CD14-positive monocyte (primary cell): ENCODE results near the gene CTBP2. TPM values are rescaled to one million over a fixed set of nuclear protein-coding genes. Genes with fewer than 3 reads are reported as not detected.

ENCODE experiments used
- DNase-seq, 3 donors: peaks; one replicate each; pipeline ENCODE4 v3.0.0-alpha.2; 2011 to 2022
- H2AFZ ChIP-seq: 2 replicates; pipeline ENCODE4 v1.6.0; 2012; ENCODE audit warnings: mild to moderate bottlenecking, low read depth, low read length, inconsistent platforms; ENCODE audit not compliant: insufficient read depth, poor library complexity, severe bottlenecking
- H3K27ac ChIP-seq, 2 donors: 1 replicate in 1 of 2; 2 replicates in 1 of 2; pipeline ENCODE4 v1.5.1; 2012 to 2013; ENCODE audit warnings: low read length in 2 of 2, control low read depth in 1 of 2, inconsistent platforms in 1 of 2, low read depth in 1 of 2, mild to moderate bottlenecking in 1 of 2
- H3K27me3 ChIP-seq, 2 donors: one replicate each; pipeline versions ENCODE4 v1.6.0 to v1.6.1; 2011 to 2013; ENCODE audit warnings: low read length in 2 of 2; ENCODE audit not compliant: control insufficient read depth in 2 of 2, insufficient read depth in 2 of 2
- H3K36me3 ChIP-seq, 2 donors: replicated peaks in 1 of 2; 1 replicate in 1 of 2; 2 replicates in 1 of 2; pipeline versions ENCODE4 v1.5.1 to v1.6.1; 2012 to 2013; ENCODE audit warnings: low read length in 2 of 2, control low read depth in 1 of 2, inconsistent platforms in 1 of 2, mild to moderate bottlenecking in 1 of 2; ENCODE audit not compliant: insufficient read depth in 2 of 2, control insufficient read depth in 1 of 2
- H3K4me1 ChIP-seq, 2 donors: 1 replicate in 1 of 2; 2 replicates in 1 of 2; pipeline versions ENCODE4 v1.5.1 to v1.6.1; 2012 to 2013; ENCODE audit warnings: low read length in 2 of 2, control low read depth in 1 of 2, inconsistent platforms in 1 of 2, mild to moderate bottlenecking in 1 of 2, moderate library complexity in 1 of 2; ENCODE audit not compliant: insufficient read depth in 2 of 2, control insufficient read depth in 1 of 2
- H3K4me2 ChIP-seq: replicated peaks from 2 replicates; pipeline ENCODE3; 2012; ENCODE audit warnings: low read length, moderate library complexity, mild to moderate bottlenecking; ENCODE audit not compliant: poor library complexity, severe bottlenecking; ENCODE audit errors: extremely low read depth
- H3K4me3 ChIP-seq, 3 experiments: fragments of 200-600 bp in 1 of 3; sonication (generic) in 1 of 3; replicated peaks in 1 of 3; 1 replicate in 2 of 3; 2 replicates in 1 of 3; pipeline ENCODE4 v1.5.1; 2011 to 2013; ENCODE audit warnings: low read length in 3 of 3, mild to moderate bottlenecking in 3 of 3, control low read depth in 2 of 3, low read depth in 2 of 3, inconsistent platforms in 1 of 3, moderate library complexity in 1 of 3
- H3K79me2 ChIP-seq: 2 replicates; pipeline ENCODE4 v1.6.0; 2012; ENCODE audit warnings: mild to moderate bottlenecking, control low read depth, inconsistent platforms, low read length, moderate library complexity; ENCODE audit not compliant: insufficient read depth
- H3K9ac ChIP-seq: 2 replicates; pipeline ENCODE4 v1.6.0; 2017; ENCODE audit warnings: low read length, mild to moderate bottlenecking; ENCODE audit not compliant: insufficient read depth, poor library complexity, severe bottlenecking
- H3K9me3 ChIP-seq, 2 donors: replicated peaks in 1 of 2; 1 replicate in 1 of 2; 2 replicates in 1 of 2; pipeline versions ENCODE4 v1.5.1 to v1.6.1; 2012 to 2013; ENCODE audit warnings: low read length in 2 of 2, control low read depth in 1 of 2; ENCODE audit not compliant: control insufficient read depth in 1 of 2, insufficient read depth in 1 of 2
- H4K20me1 ChIP-seq: 2 replicates; pipeline ENCODE4 v1.6.0; 2012; ENCODE audit warnings: mild to moderate bottlenecking, low read length, control low read depth, moderate library complexity; ENCODE audit not compliant: insufficient read depth
- H3K27ac Mint-ChIP-seq, 7 donors: one replicate each; pipeline ENCODE4 v1.8.0; 2020; ENCODE audit warnings: mild to moderate bottlenecking in 7 of 7, mixed read lengths in 7 of 7, moderate library complexity in 6 of 7, inconsistent platforms in 2 of 7
- H3K27me3 Mint-ChIP-seq, 3 donors: one replicate each; pipeline ENCODE4 v1.8.0; 2021 to 2022; ENCODE audit warnings: low read depth in 3 of 3, mild to moderate bottlenecking in 3 of 3, mixed read lengths in 3 of 3, moderate library complexity in 3 of 3, inconsistent platforms in 1 of 3
- H3K36me3 Mint-ChIP-seq, 2 donors: one replicate each; pipeline ENCODE4 v1.8.0; 2020; ENCODE audit warnings: mixed read lengths in 2 of 2, inconsistent platforms in 1 of 2, mild to moderate bottlenecking in 1 of 2
- H3K4me1 Mint-ChIP-seq: one replicate; pipeline ENCODE4 v1.8.0; 2020; ENCODE audit warnings: mild to moderate bottlenecking, mixed read lengths
- H3K4me3 Mint-ChIP-seq, 2 donors: one replicate each; pipeline ENCODE4 v1.8.0; 2020; ENCODE audit warnings: mild to moderate bottlenecking in 2 of 2, mixed read lengths in 2 of 2, moderate library complexity in 1 of 2
- H3K9me3 Mint-ChIP-seq, 7 donors: one replicate each; pipeline ENCODE4 v1.8.0; 2020 to 2022; ENCODE audit warnings: mixed read lengths in 7 of 7, mild to moderate bottlenecking in 6 of 7, moderate library complexity in 6 of 7, inconsistent platforms in 2 of 7
- CTCF ChIP-seq: fragments of 200-600 bp; IDR thresholded peaks from one replicate; pipeline ENCODE4 v1.8.0; 2022; ENCODE audit warnings: antibody characterized with exemption, mild to moderate bottlenecking
- WGBS: methylation state at CpG from one replicate; pipeline ENCODE4 v1.1.5; 2013; ENCODE audit warnings: missing lambda C conversion rate; ENCODE audit not compliant: insufficient coverage; 5-methylcytosine and 5-hydroxymethylcytosine counted together
- intact Hi-C, 2 donors: fragments of 100-400 bp; cut with micrococcal nuclease; formaldehyde crosslinking; loops; one replicate each; pipeline versions ENCODE4 v1.15.0 to v1.15.1; 2023
- polyA plus RNA-seq, 3 donors: library from polyadenylated mRNA; depleted of rRNA in 1 of 3; unstranded in 2 of 3; stranded (reverse) in 1 of 3; fragments of 300-500 nt in 2 of 3; fragments of >200 nt in 1 of 3; fragmentation: Illumina TruSeq in 2 of 3; gene quantifications; 1 replicate in 2 of 3; 2 replicates in 1 of 3; pipeline ENCODE4 v1.2.3, GENCODE V29; 2012 to 2021

CTBP2 gene
- polyA plus RNA-seq, 3 donors: 40.9 to 87.1 (median 41.1) TPM

GRCh38 chr10:125199270-125199669 lies 38.9 kb upstream of the CTBP2 start:
- H2AFZ ChIP-seq: no peak overlapping the region
- Mint-ChIP-seq H3K4me1 (no peaks in the 10 kb centered on the region), H3K36me3 (no peaks in the 10 kb centered on the region), H3K27me3 (peaks cover 12 to 22% (median 12%) of the 10 kb centered on the region in 3 donors), H3K9me3 (no peaks in the 10 kb centered on the region), H3K27ac (no peak overlapping the region), H3K4me3 (no peak overlapping the region)
- no peaks in the 10 kb centered on the region for H3K79me2 ChIP-seq
- H3K27me3 ChIP-seq: peaks cover 0 to 6% of the 10 kb centered on the region in 2 donors
- H3K9me3 ChIP-seq: no peaks in the 10 kb centered on the region
- no peaks in the 10 kb centered on the region for H3K4me1 ChIP-seq
- H4K20me1 ChIP-seq: no peaks in the 10 kb centered on the region
- H3K27ac ChIP-seq: no peak overlapping the region
- no peak for DNase-seq
- H3K9ac ChIP-seq: no peak overlapping the region
- H3K4me3 ChIP-seq: no peak overlapping the region
- no peaks in the 10 kb centered on the region for H3K36me3 ChIP-seq
- H3K4me2 ChIP-seq: no peak overlapping the region
- no peak for TF ChIP-seq CTCF
- WGBS: 100% methylated on average over 1 of the region's 2 CpGs
- intact Hi-C loops: no loop called here

GRCh38 chr10:125194814-125195213 lies 34.5 kb upstream of the CTBP2 start:
- Mint-ChIP-seq H3K4me1 (no peaks in the 10 kb centered on the region), H3K27ac (no peak overlapping the region), H3K27me3 (peaks cover 4 to 10% (median 5%) of the 10 kb centered on the region in 3 donors), H3K9me3 (no peaks in the 10 kb centered on the region), H3K4me3 (no peak overlapping the region), H3K36me3 (no peaks in the 10 kb centered on the region)
- 97% methylated on average over 8 of the region's 10 CpGs for WGBS
- H3K27me3 ChIP-seq: peaks cover 0 to 4% of the 10 kb centered on the region in 2 donors
- no peak for TF ChIP-seq CTCF
- H4K20me1 ChIP-seq: no peaks in the 10 kb centered on the region
- H3K9me3 ChIP-seq: no peaks in the 10 kb centered on the region
- H3K79me2 ChIP-seq: no peaks in the 10 kb centered on the region
- H3K27ac ChIP-seq: no peak overlapping the region
- H3K36me3 ChIP-seq: no peaks in the 10 kb centered on the region
- H3K4me1 ChIP-seq: no peaks in the 10 kb centered on the region
- no peak overlapping the region for H3K9ac ChIP-seq
- no peak overlapping the region for H3K4me3 ChIP-seq
- no peak overlapping the region for H2AFZ ChIP-seq
- intact Hi-C loops: no loop called here
- H3K4me2 ChIP-seq: no peak overlapping the region
- DNase-seq: no peak
